ENCODE results near the gene CEND1. TPM values are rescaled to one million over a fixed set of nuclear protein-coding genes. Genes with fewer than 3 reads are reported as not detected.
A peak's percentile ranks its signal among the peaks of the same experiment; 100 is the strongest.

Gene CEND1
- polyA plus RNA-seq, 1 of the 3 experiments (the other 2 are of a cell fraction), result 3.6 TPM

GRCh38 chr11:833114-833791 lies 43.4 kb upstream of the CEND1 start (continued):
- TF ChIP-seq, protein P1, sequence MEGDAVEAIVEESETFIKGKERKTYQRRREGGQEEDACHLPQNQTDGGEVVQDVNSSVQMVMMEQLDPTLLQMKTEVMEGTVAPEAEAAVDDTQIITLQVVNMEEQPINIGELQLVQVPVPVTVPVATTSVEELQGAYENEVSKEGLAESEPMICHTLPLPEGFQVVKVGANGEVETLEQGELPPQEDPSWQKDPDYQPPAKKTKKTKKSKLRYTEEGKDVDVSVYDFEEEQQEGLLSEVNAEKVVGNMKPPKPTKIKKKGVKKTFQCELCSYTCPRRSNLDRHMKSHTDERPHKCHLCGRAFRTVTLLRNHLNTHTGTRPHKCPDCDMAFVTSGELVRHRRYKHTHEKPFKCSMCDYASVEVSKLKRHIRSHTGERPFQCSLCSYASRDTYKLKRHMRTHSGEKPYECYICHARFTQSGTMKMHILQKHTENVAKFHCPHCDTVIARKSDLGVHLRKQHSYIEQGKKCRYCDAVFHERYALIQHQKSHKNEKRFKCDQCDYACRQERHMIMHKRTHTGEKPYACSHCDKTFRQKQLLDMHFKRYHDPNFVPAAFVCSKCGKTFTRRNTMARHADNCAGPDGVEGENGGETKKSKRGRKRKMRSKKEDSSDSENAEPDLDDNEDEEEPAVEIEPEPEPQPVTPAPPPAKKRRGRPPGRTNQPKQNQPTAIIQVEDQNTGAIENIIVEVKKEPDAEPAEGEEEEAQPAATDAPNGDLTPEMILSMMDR (IDR thresholded peaks at IDR 0.05), result no peak
- TF ChIP-seq FOXM1 (IDR thresholded peaks at IDR 0.05; ENCODE audit: low read depth), result no peak
- TF ChIP-seq GATA2 (CRISPR knock-in tag; IDR thresholded peaks at IDR 0.05), result no peak
- peak; percentile 23; the same call in 1 of the 2 replicates for TF ChIP-seq MAX (IDR thresholded peaks at IDR 0.05; ENCODE audit: low read depth)
- TF ChIP-seq, protein P2, sequence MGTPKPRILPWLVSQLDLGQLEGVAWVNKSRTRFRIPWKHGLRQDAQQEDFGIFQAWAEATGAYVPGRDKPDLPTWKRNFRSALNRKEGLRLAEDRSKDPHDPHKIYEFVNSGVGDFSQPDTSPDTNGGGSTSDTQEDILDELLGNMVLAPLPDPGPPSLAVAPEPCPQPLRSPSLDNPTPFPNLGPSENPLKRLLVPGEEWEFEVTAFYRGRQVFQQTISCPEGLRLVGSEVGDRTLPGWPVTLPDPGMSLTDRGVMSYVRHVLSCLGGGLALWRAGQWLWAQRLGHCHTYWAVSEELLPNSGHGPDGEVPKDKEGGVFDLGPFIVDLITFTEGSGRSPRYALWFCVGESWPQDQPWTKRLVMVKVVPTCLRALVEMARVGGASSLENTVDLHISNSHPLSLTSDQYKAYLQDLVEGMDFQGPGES (IDR thresholded peaks at IDR 0.05; ENCODE audit: low read depth, low read length), result no peak
- no peak for TF ChIP-seq ELF1 (IDR thresholded peaks at IDR 0.05)
- TF ChIP-seq FOXJ3 (CRISPR knock-in tag; IDR thresholded peaks at IDR 0.05), result no peak
- no peak for TF ChIP-seq CHD2 (IDR thresholded peaks at IDR 0.05; ENCODE audit: low read length, partially characterized antibody)
- TF ChIP-seq EZH2phosphoT487 (IDR thresholded peaks at IDR 0.05; ENCODE audit: borderline replicate concordance, low read depth), result no peak

DNA sequence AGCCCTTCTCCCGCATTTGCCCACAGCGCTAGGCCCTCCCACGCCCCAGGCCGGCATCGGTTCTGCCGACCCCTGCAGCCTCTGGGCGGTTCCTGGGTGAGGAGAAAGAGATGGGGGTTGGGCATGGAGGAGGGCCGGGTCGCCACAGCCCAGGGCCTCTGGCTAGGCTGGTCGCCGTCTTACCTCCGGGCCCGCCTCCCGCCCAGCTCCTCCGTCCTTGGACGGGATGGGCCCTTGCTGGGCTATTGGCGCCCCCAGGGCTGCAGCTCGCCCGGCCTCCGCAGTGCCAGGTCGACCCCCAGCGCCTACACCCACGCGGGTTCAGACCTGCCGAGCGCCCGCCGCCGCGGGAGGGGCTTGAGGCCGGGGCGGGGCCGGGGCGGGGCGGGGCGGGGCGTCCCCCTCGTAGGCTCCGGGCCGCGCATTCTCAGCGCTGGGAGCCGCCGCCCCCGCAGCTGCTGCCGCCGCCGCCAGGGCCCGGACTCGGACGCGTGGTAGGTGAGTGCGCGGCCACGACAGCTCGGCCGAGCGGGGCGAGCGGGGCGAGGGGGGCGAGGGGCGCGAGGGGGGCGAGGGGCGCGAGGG lies 42.7 kb upstream of the CEND1 start, which contains the start of gene CD151:
Gene CD151 (plus strand): TSS at position 424 of the 585 bp plus-strand sequence. CDS start 3,118 bp downstream, outside the sequence.
- H3K27ac ChIP-seq (ENCODE audit: low read depth in 2 of 2, low read length in 1 of 2), result peak within 1 kb of the TSS; percentile 88 to 91
- no peaks in the 10 kb centered on the region for H3K27me3 ChIP-seq (ENCODE audit: insufficient read depth)
- peaks cover 30% of the 10 kb centered on the region for H4K20me1 ChIP-seq (ENCODE audit: insufficient read depth)
- H3K4me3 ChIP-seq (ENCODE audit: low read depth in 2 of 2, low read length in 1 of 2), result peak within 1 kb of the TSS; percentile 79 to 81
- no peaks in the 10 kb centered on the region for H3K9me2 ChIP-seq
- DNase-seq, result peak; percentile 88
- POLR2A ChIA-PET, result interaction anchor here (0.6 to 3.0 kb wide), 4 partner anchors 10 to 92 kb away, joined by 4 to 15 read pairs (median 6); partner anchors contain the start of genes PNPLA2, RPLP2 and TSPAN4
- 2% methylated on average over 10 of the region's 67 CpGs for WGBS (ENCODE audit: low lambda C conversion rate)
- TF ChIP-seq MEF2A (IDR thresholded peaks at IDR 0.05; ENCODE audit: borderline replicate concordance, low read depth) (no peak), MXI1 (IDR thresholded peaks at IDR 0.05; ENCODE audit: low read depth, low read length) (0 out of 2 replicates have a peak, but pooled peaks have one; percentile 9), EP300 (IDR thresholded peaks at IDR 0.05; ENCODE audit: borderline replicate concordance in 1 of 2, low read depth in 1 of 2, low read length in 1 of 2) (peak in 1 of 2 experiments; percentile 7; a peak in 1 of 4 replicates), CHD2 (IDR thresholded peaks at IDR 0.05; ENCODE audit: low read length, partially characterized antibody) (peak; percentile 35)
- H3K9ac ChIP-seq, result peak within 1 kb of the TSS; percentile 98
- CTCF ChIA-PET, result interaction anchor here (0.9 to 2.3 kb wide), 4 partner anchors 13 to 92 kb away, joined by 3 to 9 read pairs (median 6); partner anchors contain the start of gene PNPLA2
- peaks cover 14 to 33% of the 10 kb centered on the region in 2 experiments; a peak in 2 of 4 replicates for H3K4me1 ChIP-seq (ENCODE audit: control insufficient read depth in 1 of 2, insufficient read depth in 2 of 2, low read depth in 1 of 2, low read length in 1 of 2)
- H3F3A ChIP-seq (replicated peaks; ENCODE audit: insufficient read depth), result peaks cover 23% of the 10 kb centered on the region
- peaks cover 7 to 16% of the 10 kb centered on the region in 2 experiments for H3K36me3 ChIP-seq (replicated peaks in 1 of 2; ENCODE audit: control insufficient read depth in 1 of 2, insufficient read depth in 2 of 2, low read length in 1 of 2)
- no peak within 1 kb of the TSS for H2AFZ ChIP-seq (ENCODE audit: low read depth)
- H3K4me2 ChIP-seq, result peak within 1 kb of the TSS; percentile 100
- no peaks in the 10 kb centered on the region for H3K9me3 ChIP-seq
- peaks cover 62% of the 10 kb centered on the region for H3K79me2 ChIP-seq (ENCODE audit: insufficient read depth)
